OCI-LY1 (cell line): Measurements from ENCODE around the gene CLEC17A.

ENCODE experiments used
- EZH2 ChIP-seq: fragments of 200-600 bp; sonication (generic), shearing (Covaris generic); IDR thresholded peaks from 2 replicates; pipeline ENCODE4 v1.8.0; 2017; ENCODE audit warnings: borderline replicate concordance, mixed run types, mild to moderate bottlenecking, antibody characterized with exemption, low read length, moderate library complexity, mixed read lengths
- TF ChIP-seq, protein P1 (sequence below): fragments of 200-600 bp; sonication (generic), shearing (Covaris generic); IDR thresholded peaks from 2 replicates; pipeline ENCODE4 v1.5.1; 2017; ENCODE audit warnings: mild to moderate bottlenecking, antibody characterized with exemption, low read length, moderate library complexity, mixed read lengths

DNA sequence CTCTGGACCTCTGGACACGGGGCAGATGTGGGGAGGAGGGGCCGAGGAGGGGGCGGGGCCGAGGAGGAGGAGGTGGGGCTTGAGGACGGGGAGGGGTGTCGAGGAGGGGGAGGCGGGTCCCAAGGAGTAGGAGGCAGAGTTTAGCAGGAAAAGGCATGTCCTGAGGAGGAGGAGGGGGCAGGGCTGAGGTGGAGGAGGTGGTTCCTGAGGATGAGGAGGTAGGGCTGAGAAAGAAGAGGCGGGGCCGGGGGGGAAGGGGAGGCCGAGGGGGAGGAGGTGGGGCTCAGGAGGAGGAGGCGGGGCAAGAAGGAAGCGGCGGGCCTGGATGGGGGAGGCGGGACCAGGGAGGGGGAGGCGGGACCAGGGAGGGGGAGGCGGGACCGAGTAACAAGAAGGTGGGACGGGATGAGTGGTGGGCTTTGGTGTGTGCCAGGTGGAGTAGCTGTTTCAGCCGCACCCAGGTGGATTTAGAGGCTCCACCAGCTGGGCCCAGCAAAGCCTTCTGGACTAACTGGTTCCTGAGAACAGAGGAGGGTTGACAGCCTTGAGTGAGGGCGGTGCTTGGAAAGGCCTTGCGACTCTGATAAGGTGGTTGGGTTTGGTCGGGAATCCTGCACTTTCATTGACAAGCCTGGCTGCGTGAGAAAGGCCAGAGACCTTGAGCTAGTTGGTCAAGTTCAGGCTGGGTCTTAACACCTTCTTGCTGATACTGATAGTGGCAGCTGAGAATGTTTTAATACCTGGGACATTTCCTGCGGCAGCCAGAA, 45.8 kb upstream of the CLEC17A start:
- TF ChIP-seq, protein P1, sequence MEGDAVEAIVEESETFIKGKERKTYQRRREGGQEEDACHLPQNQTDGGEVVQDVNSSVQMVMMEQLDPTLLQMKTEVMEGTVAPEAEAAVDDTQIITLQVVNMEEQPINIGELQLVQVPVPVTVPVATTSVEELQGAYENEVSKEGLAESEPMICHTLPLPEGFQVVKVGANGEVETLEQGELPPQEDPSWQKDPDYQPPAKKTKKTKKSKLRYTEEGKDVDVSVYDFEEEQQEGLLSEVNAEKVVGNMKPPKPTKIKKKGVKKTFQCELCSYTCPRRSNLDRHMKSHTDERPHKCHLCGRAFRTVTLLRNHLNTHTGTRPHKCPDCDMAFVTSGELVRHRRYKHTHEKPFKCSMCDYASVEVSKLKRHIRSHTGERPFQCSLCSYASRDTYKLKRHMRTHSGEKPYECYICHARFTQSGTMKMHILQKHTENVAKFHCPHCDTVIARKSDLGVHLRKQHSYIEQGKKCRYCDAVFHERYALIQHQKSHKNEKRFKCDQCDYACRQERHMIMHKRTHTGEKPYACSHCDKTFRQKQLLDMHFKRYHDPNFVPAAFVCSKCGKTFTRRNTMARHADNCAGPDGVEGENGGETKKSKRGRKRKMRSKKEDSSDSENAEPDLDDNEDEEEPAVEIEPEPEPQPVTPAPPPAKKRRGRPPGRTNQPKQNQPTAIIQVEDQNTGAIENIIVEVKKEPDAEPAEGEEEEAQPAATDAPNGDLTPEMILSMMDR, result no peak
- TF ChIP-seq EZH2, result no peak
